GM19238 (cell line): ENCODE measurements around the gene PLCL2.

ENCODE experiments used
- DNase-seq: peaks from one replicate; pipeline ENCODE4 v3.0.0; 2011; ENCODE audit warnings: low spot score; ENCODE audit not compliant: insufficient read length

PLCL2 gene

GRCh38 chr3:17040322-17040989 lies 155.7 kb downstream of the PLCL2 start:
- no peak for DNase-seq

DNA sequence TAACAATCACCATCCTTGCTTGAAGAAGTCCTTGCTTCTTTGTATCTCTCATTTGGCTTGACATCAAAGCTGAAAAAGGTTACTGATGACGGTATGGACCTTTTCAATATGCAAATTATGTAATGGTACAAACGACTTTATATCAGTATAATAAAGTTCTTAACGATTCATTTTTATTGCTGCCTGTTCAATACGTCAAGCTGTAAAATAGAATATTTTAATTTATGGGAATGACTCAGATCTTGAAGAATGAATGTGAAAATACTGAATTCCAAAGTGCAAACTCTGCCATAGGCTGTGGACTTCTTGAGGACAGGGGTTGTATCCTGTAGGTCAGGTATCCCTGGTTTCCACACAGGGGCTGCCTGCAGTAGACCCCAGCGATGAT lies 156.2 kb downstream of the PLCL2 start:
- DNase-seq: no peak

DNA sequence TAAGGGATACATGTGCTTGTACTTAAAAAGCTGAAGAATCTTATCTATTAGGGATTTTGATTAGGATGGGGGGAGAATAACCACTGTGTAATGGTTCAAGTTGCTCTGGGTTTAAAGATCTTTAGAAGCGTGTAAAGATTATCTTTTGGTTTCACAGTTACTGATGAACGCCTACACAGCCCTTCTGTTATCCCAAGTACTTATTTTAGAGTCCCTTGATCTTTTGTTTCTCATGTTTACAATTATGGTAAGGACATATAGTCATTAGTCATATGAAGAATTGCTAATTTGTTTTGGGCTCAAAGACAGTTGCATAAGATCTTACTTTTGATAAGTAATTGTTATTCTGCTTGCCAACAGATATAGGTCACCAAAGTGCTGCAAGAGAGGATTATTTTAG lies 160.1 kb downstream of the PLCL2 start:
- DNase-seq: no peak

GRCh38 chr3:17045705-17046104 lies 160.9 kb downstream of the PLCL2 start:
- no peak for DNase-seq

- DNase-seq: no peak
These were observed 161.9 kb downstream of the PLCL2 start for GRCh38 chr3:17046623-17047022.

- no peak for DNase-seq
These were observed 162.4 kb downstream of the PLCL2 start for GRCh38 chr3:17047162-17047561.

- DNase-seq: no peak
These were observed 163.1 kb downstream of the PLCL2 start for GRCh38 chr3:17047894-17048293.

GRCh38 chr3:17050071-17050470 lies 165.3 kb downstream of the PLCL2 start:
- no peak for DNase-seq

DNA sequence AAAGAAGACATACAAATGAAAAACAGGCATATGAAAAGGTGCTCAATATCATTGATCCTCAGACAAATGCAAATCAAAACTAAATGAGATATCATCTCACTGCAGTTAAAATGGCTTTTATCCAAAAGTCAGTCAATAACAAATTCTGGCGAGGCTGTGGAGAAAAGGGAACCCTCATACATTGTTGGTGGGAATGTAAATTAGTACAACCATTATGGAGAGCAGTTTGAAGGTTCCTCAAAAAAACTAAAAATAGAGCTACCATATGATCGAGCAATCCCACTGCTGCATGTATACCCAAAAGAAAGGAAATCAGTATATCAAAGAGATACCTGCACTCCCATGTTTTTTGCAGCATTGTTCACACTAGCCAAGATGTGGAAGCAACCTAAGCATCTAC lies 165.8 kb downstream of the PLCL2 start:
- no peak for DNase-seq

GRCh38 chr3:17052363-17052762 lies 167.6 kb downstream of the PLCL2 start:
- DNase-seq: no peak

- no peak for DNase-seq
These were observed 169.7 kb downstream of the PLCL2 start for GRCh38 chr3:17054301-17054981.

GRCh38 chr3:17054982-17055343 lies 170.2 kb downstream of the PLCL2 start:
- DNase-seq: no peak

GRCh38 chr3:17055374-17056276 lies 170.9 kb downstream of the PLCL2 start:
- DNase-seq: no peak

GRCh38 chr3:17057321-17057720 lies 172.6 kb downstream of the PLCL2 start:
- DNase-seq: no peak

GRCh38 chr3:17059989-17060550 lies 175.3 kb downstream of the PLCL2 start:
- DNase-seq: no peak

DNA sequence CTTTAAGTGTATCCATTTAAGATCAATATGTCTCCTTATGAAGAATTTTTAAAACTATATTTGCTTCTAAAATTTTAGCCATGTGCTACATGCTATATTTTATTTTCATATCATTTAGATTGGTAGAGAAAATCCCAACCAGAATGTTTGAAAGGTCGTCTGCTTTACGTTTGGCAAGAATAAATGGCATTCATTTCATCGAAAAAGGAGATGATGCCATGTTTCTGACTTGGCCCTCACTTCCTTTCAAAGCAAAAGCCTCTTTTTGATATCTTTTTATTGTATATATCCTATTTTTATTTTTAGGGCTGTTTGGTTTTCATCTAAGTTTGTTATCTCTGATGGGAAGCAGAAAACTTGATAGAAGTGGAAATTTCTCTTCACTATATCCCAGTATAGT lies 176.2 kb downstream of the PLCL2 start:
- no peak for DNase-seq

DNA sequence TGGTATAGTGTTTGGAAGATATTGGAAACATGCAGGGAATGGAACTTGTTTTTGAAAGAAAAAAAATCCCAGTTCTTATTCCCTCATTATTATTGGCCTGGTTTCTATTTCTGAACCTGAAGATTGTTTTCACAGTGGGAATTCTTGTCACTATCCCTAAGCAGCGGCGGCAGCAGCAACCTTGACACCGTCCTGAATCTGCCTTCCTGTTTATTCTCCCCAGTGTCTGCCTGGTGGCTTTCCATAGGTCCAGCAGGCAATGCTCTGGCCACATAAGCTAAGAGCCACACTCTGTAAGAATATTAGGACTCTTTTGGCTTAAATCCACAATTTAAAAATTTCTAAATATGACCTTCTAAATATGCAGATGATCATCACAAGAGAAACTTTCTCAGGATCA lies 178.0 kb downstream of the PLCL2 start:
- no peak for DNase-seq

- no peak for DNase-seq
These were observed 178.8 kb downstream of the PLCL2 start for GRCh38 chr3:17063596-17063995.

DNA sequence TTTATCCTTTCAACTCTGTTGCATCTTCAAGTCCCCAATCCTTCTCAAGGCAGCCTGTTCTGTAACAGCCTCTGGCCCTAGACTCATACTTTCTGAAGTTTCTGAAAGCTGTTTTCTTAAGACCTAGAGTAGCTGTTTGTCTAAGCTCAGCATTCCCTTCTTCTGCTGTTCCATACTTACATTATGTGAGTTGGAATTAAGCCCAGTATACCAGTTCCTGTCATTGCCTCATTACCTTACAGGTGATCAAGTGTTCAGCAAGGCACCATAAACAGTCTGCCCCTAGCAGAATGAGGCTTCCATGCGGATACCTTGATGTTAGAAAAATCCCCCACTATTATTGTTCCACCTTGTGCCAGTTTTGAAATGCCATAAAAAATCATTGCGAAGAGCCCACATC lies 180.6 kb downstream of the PLCL2 start:
- no peak for DNase-seq

DNA sequence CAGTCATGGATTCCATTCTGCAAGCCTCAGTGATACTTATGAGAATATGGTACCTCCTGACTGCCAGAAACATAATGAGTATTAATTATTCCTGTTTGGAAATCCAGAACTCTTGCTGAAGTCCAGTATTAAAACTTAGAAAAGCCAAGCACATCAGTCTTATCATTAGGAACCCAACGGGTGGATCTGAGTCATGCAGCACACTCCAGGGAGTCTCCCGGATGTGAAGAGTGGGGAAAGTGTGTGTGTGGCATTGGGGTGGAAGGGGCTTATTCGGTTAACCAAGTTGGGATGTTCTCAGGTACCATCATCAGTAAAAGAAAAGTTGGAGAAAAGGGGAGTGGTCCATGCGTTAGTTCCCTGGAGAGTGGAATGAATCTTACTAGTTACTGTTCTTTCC lies 181.1 kb downstream of the PLCL2 start:
- no peak for DNase-seq

DNA sequence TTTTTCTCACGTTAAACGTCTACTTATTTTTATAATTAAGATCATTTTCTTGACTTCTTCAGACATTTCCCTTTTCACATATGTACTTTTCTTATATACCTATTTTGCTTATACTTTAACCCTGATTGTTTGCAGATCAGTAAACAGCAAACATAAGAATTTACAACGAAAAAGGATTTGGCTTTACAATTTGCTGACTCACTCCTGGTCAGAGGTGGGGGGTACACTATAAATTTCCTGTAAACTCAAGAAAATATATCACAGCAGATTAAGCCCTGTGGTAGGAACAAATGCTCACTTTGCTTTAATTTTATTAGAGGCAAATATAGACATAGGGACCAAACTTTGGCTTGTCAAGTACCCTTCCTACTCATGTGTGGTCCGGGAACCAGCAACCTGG lies 185.0 kb downstream of the PLCL2 start:
- no peak for DNase-seq
